Renal pelvis (tissue), 4 donors: ENCODE results near the gene RAB39A. TPM values are rescaled to one million over a fixed set of nuclear protein-coding genes. Genes with fewer than 3 reads are reported as not detected.
A peak's percentile ranks its signal among the peaks of the same experiment; 100 is the strongest.

Experiments
- DNase-seq: peaks from one replicate; pipeline ENCODE4 v3.0.0-alpha.2; 2013
- polyA plus RNA-seq, 3 donors: library from polyadenylated mRNA; unstranded; fragments of 120-200 nt; gene quantifications; one replicate each; pipeline ENCODE4 v1.2.1, GENCODE V29; 2013; ENCODE audit not compliant: insufficient read length in 3 of 3

RAB39A gene
- polyA plus RNA-seq, 3 donors, result 0.51 to 0.86 (median 0.73) TPM

- DNase-seq, result no peak
Measured at GRCh38 chr11:107957109-107957588, 28.9 kb downstream of the RAB39A start.

- DNase-seq, result no peak
Measured at GRCh38 chr11:107961480-107961879, 33.2 kb downstream of the RAB39A start.

DNA sequence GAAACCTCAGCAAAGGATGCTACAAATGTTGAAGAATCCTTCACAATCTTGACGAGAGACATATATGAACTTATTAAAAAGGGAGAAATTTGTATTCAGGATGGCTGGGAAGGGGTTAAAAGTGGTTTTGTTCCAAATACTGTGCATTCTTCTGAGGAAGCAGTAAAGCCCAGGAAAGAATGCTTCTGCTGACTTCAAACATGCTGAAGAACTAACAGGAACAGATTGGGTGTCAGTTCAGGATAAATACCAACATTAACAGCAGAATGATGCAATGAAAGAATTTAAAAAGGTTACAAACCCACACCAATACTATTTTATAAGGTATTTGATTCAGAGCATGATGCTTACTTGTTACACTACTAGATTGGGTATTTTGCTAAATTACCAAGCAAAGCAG lies 33.9 kb downstream of the RAB39A start:
- DNase-seq, result no peak

DNA sequence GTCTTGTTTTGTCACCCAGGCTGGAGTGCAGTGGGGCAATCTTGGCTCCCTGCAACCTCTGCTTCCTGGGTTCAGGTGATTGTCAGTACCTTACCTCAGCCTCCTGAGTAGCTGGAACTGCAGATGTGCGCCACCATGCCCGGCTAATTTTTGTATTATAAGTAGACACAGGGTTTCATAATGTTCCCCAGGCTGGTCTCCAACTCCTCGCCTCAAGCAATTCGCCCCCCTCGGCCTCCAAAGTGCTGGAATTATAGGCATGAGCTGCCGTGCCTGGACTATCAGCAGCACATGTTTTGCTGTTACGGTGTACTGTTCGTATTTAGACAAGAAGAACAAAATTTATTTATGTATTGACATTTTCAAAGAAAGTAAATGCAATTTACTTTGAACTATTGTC lies 34.8 kb downstream of the RAB39A start:
- DNase-seq, result no peak

DNA sequence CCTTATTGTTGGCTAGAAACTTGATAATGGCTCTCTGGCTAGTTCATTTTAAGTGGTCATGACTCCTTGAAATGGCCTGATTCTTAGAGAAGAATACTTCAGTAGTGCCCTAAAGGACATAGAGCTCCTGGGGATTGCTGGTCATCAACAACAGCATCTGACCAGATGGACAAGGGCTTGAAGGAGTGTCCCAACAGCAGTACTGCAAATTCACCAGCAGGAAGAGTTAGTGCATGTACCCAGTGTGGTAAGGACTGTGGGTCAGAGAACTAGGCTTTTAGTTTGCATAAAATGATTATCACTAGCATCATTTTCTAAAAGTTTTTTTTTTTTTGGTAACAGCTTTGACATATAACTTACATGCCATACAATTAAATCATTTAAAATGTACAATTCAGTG lies 41.0 kb downstream of the RAB39A start:
- DNase-seq, result no peak

DNA sequence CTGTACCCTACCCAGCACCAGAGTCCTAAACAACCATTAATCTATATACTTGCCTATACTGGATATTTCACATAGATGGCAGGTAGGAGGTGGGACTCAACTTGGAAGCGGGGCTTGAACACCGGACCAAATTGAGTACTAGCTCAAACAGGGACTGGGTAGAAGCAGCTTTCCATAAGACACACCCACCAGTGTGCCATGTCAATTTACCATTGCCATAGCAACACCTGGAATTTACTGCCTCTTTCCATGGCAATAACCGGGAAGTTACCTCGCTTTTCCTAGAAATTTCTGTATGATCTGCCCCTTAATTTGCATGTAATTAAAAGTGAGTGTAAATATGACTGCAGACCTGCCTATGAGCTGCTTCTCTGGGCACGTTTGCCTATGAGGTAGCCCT lies 41.8 kb downstream of the RAB39A start:
- no peak for DNase-seq

DNA sequence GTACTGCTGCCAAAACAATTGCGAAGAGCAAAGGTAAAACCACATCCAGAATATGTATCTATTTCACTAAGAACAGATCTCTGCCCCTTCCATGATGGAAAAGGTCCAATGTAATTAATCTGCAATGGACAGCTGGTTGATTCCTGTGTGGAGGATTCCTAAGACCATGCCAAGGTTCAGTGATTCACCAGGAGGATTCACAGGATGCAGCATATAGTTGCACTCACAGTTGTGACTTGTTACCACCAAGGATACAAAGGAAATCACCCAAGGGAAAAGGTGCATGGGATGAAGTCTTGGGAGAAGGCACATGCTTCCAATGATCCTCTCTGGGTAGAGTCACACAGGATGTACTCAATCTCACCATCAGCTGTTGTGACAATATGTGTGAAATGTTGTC lies 45.4 kb downstream of the RAB39A start:
- no peak for DNase-seq

GRCh38 chr11:107988397-107989158 lies 60.3 kb downstream of the RAB39A start:
- DNase-seq, result no peak

DNA sequence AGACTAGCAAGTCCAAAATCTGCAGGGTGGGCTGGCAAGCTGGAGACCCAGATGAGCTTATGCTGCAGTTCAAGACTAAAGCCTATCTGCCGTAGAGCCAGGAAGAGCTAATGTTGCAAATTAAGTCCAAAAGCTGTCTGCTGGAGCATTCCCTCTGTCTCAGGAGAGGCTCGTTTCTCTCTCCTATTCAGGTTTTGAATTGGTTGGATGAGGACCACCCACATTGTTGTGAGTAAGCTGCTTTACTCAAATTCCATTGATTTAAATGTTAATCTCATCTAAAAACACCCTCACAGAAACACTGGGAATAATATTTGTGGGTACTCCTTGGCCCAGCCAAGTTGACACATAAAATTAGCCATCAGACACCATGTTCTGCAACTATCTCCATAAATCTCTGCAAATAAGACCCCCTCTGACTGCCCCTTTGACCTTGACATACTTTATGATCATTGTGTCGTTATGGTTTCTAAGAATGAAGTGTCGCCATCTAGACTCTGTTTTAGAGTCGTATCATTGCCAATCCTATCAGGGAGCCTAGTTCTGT lies 63.7 kb downstream of the RAB39A start:
- no peak for DNase-seq

- DNase-seq, result no peak
Measured at GRCh38 chr11:107996006-107996776, 67.9 kb downstream of the RAB39A start.

DNA sequence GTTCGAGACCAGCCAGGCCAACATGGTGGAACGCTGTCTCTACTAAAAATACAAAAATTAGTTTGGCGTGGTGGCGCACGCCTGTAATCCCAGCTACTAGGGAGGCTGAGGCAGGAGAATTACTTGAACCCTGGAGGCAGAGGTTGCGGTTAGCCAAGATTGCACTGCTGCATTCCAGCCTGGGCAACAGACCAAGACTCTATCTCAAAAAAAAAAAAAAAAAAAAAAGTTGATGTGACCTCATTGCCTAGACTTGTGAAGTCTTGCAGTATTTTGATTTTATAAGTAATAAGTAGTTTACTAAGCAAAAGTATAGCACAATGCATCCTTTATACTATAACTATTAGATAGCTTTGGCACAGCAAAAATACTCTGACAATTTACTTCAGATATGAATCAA lies 70.5 kb downstream of the RAB39A start:
- DNase-seq, result no peak

GRCh38 chr11:107999759-108000455 lies 71.7 kb downstream of the RAB39A start:
- peak; percentile 46 for DNase-seq

DNA sequence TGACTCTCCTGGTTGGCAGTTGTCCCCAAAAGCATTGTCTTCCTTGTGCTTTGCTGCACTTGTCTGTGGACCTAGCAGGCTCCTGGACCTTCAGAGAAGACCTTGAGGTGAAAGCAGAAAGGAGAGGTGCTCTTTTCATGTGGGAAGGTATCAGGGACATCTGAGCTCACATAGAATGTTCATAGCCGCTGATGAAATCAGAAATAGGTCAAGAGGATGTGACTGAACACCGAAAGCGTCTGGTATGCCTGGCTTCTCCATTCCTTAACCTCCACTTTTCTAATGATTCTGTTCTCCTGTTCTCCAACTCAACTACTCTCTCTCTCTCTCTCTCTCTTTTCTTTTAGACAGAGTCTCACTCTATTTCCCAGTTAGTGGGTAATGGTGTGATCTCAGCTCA lies 74.2 kb downstream of the RAB39A start:
- no peak for DNase-seq

DNA sequence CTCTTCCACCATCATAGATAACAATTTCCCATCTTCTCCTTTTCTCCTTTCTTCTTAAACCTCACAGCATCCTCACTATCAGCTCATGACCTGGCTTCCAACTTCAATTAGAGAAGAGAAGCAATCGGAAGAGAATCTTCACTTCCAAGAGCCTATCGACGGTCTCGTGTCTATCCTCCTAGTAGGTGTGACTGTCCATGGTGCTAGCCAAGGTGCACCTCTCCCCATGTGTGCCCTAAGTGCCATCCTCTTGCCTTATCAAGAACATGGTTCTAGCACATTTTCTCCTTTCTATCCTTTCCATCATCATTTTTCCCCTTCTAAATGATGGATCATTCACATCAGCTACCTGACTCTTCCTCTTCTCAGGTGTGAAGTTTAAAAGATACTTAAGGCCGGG lies 75.4 kb downstream of the RAB39A start:
- no peak for DNase-seq

- DNase-seq, result no peak
Measured at GRCh38 chr11:108007819-108008218, 79.6 kb downstream of the RAB39A start.

GRCh38 chr11:108008656-108009496 lies 80.6 kb downstream of the RAB39A start, which contains the start of gene CUL5:
Gene CUL5 (plus strand): TSS chr11:108008898. CDS start chr11:108009349, 451 bp downstream.
- DNase-seq, result peak; percentile 94

GRCh38 chr11:108009497-108010370 lies 81.5 kb downstream of the RAB39A start:
- DNase-seq, result no peak

DNA sequence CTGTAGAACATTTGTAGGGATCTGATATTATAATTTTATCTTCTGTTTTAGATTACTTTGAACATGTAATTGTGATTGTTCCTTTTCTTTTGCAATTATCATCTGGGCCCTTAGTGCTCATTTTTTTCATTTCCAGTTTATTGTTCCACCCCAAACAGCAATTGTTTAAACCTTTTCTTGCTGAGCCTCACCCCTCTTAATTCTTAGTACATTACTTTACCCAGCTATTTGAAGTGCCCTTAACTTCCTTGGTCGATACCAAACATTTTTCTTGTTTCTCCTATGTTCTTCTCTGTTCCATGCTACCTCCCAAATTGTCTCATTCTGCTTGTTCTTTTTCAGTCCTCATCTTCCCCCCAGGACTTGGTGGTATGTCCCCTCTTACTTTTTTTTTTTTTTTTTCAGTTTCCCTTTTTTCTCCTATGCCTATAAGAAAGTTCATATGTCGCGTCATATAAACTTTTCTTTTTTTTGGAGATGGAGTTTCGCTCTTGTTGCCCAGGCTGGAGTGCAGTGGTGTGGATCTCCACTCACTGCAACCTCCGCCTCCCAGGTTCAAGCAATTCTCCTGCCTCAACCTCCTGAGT lies 84.0 kb downstream of the RAB39A start:
- no peak for DNase-seq
